Testis (tissue), 2 donors: ENCODE results near the gene TRNAU1AP.

Experiments used
- CTCF ChIP-seq, 3 experiments: fragments of 450-650 bp in 2 of 3; fragments of 200-600 bp in 1 of 3; sonication (generic) in 1 of 3; IDR thresholded peaks; one replicate each; pipeline ENCODE4 v1.5.1; 2016 to 2019; ENCODE audit warnings: antibody characterized with exemption in 3 of 3, mild to moderate bottlenecking in 2 of 3, moderate library complexity in 1 of 3
- POLR2A ChIP-seq: fragments of 450-650 bp; IDR thresholded peaks from one replicate; pipeline ENCODE4 v1.6.1; 2017; ENCODE audit warnings: antibody characterized with exemption, mild to moderate bottlenecking, moderate library complexity

GRCh38 chr1:28565040-28565439 is 12.2 kb downstream of the TRNAU1AP start:
- TF ChIP-seq POLR2A (no peak), CTCF (IDR thresholded peaks at IDR 0.05) (no peak)
